GM18867 (cell line): ENCODE data around the gene ANKS1B.
"Not testable (repeated sequence)": the region's sequence is repeated elsewhere in the genome, so short reads cannot be mapped to it uniquely, and the experiment has no call there.

Source experiments
- ATAC-seq: cut with Tn5 transposase; IDR thresholded peaks from one replicate; pipeline ENCODE4 v1.9.1; 2021; ENCODE audit warnings: mild to moderate bottlenecking, moderate library complexity; ENCODE audit not compliant: unreplicated experiment

ANKS1B gene

GRCh38 chr12:99767809-99768208, 216.9 kb downstream of the ANKS1B start:
- no peak for ATAC-seq

DNA sequence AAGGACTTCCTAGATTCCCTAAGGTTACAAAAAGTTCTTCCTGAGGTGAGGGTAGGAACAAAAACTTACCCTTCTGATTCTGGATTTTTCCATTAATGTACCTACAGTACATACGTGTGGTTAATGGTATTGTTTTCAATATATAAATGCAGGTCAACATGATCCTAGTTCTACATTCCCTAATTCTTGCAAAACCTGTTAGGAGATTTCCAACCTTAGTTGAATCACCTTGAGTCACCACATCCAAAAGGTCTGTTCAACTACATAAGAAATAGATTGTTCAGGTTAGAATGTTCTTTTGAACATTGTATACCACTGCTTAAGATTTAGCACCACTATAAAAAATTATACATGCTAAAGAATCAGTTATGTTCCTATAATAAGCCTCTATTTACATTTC, 218.3 kb downstream of the ANKS1B start:
- ATAC-seq, result no peak

GRCh38 chr12:99765469-99766114, 219.1 kb downstream of the ANKS1B start:
- no peak for ATAC-seq

- ATAC-seq, result no peak
Measured at GRCh38 chr12:99759444-99759843, 225.3 kb downstream of the ANKS1B start.

GRCh38 chr12:99758997-99759396, 225.7 kb downstream of the ANKS1B start:
- no peak for ATAC-seq

DNA sequence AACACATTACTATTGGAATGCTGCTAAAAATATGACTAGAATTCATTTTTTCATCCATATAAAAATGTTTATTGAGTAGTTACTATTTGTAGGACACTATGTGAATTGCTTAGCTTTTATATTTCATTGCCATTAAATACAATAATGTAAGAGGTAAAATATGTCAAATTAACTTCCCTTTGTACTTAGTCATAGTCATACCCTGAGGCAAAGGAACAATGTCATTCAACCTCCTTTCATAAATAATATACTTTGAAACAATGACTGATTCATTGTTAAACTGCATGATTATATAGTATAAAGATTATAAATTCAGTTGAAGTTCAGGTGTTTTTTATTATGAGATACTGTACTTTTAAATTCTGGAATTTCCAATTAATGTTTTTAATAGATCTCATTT, 232.0 kb downstream of the ANKS1B start:
- no peak for ATAC-seq

DNA sequence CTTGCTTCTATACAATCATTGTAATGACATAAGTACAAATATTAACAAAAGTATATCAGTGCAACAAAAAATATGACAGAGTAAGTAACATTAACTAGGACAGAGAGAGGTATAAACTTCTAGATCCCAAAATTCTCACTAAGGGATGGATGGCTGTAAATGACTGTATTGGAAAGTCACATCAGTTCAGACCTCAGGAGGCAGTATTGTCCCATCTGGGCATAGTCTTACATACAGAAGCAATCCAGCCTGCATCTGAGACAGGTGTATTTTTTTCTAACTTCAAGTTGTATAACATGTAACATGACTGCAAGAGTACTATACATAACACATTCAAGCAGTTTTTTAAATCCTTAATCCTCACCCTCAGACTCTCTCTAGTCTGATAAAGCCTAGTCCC, 238.2 kb downstream of the ANKS1B start:
- no peak for ATAC-seq

GRCh38 chr12:99745895-99746294, 238.8 kb downstream of the ANKS1B start:
- no peak for ATAC-seq

- no peak for ATAC-seq
Measured at GRCh38 chr12:99745121-99745520, 239.6 kb downstream of the ANKS1B start.

DNA sequence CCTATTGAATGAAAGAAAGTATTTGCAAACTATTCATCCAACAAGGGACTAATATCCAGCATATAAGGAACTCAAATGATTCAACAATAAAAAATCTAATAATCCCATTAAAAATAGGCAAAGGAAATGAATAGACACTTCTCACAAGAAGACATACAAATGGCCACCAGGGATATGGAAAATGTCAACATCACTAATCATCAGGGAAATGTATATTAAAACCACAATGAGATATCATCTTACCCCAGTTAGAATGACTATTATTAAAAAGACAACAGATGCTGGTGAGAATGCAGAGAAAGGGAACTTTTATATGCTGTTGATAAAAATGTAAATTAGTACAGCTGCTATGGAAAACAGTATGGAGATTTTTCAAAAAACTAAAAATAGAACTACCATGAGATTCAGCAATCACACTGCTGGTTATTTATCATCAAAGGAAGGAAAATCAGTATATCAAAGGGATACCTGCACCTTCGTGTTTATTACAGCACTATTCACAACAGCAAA, 247.9 kb downstream of the ANKS1B start:
- no peak for ATAC-seq

DNA sequence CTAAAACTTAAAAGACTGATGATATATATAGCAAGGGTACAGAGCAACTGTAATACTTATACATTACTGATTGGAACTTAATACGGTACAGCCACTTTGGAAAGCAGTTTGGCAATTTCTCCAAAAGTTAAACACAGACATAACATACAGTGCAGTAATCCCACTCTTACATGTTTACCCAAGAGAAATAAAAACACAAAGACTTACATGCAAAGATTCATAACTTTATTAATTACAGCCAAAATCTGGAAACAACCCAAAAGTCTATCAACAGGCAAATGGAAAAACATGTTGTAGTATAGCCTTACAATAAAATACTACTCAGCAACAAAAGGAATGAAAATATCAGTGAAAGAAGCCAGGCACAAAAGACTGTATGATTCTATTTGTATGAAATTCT, 252.6 kb downstream of the ANKS1B start:
- no peak for ATAC-seq

- no peak for ATAC-seq
Measured at GRCh38 chr12:99722690-99723486, 261.8 kb downstream of the ANKS1B start.

DNA sequence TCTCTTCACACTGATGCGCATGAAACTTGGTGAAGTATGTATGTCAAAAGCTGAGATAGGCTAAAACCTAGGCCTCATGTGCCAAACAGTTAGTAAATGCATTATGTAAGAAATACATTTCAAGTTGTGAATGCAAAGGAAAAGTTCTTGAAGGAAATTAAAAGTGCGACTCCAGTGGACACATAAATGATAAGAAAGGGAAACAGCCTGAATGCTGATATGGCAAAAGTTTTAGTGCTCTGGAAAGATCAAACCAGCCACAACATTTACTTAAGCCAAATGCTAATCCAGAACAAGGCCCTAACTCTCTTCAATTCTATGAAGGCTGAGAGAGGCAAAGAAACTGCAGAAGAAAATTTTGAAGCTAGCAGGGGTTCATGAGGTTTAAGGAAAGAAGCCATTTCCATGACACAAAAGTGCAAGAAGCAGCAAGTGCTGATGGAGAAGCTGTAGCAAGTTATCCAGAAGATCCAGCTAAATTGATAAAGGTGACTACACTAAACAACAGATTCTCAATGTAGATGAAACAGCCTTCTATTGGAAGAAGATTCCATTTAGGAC, 262.9 kb downstream of the ANKS1B start:
- ATAC-seq, result no peak

DNA sequence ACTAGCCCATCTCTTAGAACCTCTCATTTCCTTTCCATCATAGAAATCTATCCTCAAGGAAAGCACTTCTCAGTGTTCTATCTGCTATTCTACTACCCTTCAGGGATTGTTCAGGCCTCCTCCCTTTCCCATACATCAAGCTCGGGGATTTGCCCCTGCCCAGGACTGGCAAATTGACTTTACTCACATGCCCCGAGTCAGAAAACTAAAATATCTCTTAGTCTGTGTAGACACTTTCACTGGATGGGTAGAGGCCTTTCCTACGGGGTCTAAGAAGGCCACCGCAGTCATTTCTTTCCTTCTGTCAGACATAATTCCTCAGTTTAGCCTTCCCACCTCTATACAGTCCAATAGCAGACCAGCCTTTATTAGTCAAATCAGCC, 264.7 kb downstream of the ANKS1B start:
- not testable (repeated sequence) for ATAC-seq

DNA sequence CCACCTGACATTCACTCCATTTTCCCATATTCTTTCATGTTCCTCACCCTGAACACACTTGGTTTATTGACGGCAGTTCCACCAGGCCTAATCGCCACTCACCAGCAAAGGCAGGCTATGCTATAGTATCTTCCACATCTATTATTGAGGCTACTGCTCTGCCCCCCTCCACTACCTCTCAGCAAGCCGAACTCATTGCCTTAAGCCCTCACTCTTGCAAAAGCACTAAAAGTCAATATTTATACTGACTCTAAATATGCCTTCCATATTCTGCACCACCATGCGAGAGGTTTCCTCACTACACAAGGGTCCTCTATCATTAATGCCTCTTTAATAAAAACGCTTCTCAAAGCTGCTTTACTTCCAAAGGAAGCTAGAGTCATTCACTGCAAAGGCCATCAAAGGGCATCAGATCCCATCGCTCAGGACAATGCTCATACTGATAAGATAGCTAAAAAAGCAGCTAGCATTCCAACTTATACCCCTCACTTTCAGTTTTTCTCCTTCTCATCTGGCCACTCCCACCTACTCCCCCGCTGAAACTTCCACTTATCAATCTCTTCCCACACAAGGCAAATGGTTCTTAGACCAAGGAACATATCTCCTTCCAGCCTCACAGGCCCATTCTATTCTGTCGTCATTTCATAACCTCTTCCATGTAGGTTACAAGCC, 265.2 kb downstream of the ANKS1B start:
- not testable (repeated sequence) for ATAC-seq

- ATAC-seq, result not testable (repeated sequence)
Measured at GRCh38 chr12:99715841-99716510, 268.8 kb downstream of the ANKS1B start.

- ATAC-seq, result not testable (repeated sequence)
Measured at GRCh38 chr12:99714921-99715320, 269.8 kb downstream of the ANKS1B start.

DNA sequence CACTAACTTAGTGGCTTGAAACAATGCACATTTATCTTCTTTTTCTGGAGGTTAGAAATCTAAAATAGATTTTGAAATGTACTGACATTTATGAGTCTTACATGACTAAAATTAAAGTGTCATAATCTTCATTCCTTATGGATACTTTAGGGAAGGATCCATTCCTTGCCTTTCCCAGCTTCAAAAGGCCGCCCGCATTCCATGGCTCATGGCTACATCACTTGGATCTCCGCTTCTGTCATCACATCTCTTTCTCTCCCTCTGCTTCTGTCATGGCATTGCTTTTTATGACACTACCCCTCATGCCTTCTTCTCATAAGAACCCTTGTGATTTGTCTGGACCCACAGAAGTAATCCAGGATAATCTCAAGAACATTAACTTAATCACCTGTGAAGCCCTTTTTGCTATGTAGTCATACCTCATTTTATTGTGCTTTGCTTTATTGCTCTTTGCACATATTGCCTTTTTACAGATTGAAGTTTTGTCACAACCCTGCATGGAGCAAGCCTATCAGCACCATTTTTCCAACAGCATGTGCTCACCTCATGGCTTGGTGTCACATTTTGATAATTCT, 270.7 kb downstream of the ANKS1B start:
- ATAC-seq, result no peak

DNA sequence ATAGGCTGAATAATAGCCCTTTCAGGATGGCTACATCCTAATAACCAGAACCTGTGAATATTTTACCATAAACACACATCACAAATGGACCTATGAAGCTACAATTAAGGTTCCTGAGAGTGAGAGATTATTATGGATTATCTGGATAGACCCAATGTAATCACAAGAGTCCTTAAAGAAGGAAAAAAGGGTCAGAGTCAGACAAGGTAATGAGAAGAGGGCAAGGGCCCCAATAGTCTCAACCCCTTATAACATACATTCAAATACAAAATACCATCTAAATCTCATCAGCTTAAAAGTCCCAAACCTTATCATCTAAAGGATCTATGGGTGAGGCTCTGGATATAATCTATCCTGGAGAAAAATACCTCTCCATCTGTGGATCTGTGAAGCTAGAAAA, 272.5 kb downstream of the ANKS1B start:
- ATAC-seq, result no peak

DNA sequence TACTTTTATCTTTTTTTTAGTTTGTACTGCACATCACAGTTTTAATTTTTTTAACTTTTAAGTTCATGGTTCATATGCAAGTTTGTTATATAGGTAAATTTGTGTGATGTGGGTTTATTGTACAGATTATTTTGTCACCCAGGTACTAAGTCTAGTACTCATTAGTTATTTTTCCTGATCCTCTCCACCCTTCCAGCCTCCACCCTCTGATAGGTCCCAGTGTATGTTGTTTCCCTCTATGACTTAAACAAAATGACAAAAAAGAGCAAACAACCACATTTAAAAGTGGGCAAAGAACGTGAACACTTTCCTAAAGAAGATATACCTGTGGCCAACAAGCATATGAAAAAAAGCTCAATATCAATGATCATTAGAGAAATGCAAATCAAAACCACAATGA, 273.5 kb downstream of the ANKS1B start:
- ATAC-seq, result no peak

- no peak for ATAC-seq
Measured at GRCh38 chr12:99709619-99710018, 275.1 kb downstream of the ANKS1B start.
